C1 segment of cervical spinal cord (tissue), 14 donors: Measurements from ENCODE around the gene PKHD1.

Experiments used
- DNase-seq, 14 donors: peaks; one replicate each; lab custom pipeline; 2025; lab: John Stamatoyannopoulos, UW

Gene PKHD1

DNA sequence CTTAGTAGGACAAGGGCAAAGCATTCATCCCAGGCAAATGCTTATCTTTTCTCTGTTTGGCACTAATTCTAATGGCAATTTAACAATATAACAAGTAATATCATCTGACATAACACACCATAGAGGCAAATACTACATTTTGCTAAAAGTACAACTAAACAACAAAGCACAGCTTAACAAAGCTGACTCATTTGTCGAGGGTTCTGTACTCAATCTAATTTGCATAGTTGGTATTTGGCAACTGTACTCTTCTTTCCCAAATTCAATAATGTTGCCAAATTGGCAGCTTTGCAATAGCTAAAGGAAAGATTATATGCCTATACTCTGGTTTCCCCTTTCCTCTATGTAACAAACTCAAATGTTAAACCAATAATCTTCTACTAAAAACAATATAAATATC is 461.0 kb downstream of the PKHD1 start:
- DNase-seq, result no peak

DNA sequence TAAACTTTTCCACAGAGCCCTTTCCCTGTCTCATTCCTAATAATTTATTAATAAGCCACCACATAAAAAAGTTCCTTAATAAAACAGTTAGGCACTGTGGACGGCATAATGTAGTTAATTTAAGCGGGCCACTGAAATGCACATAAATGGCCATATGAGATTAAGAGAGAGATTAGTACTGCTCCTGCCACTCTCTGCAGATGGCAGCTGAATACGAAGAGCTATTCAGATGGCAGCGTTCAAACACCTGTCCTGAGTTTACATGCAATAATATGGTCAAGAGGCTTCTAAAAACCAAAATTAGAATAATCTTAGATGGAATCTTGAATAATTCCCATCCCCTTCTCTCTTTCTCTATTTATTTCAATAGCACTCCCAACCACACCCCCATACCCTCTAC is 461.8 kb downstream of the PKHD1 start:
- no peak for DNase-seq

- no peak for DNase-seq
These were observed 466.4 kb downstream of the PKHD1 start for GRCh38 chr6:51620971-51621370.

- DNase-seq, result no peak
These were observed 468.2 kb downstream of the PKHD1 start for GRCh38 chr6:51619042-51619799.

DNA sequence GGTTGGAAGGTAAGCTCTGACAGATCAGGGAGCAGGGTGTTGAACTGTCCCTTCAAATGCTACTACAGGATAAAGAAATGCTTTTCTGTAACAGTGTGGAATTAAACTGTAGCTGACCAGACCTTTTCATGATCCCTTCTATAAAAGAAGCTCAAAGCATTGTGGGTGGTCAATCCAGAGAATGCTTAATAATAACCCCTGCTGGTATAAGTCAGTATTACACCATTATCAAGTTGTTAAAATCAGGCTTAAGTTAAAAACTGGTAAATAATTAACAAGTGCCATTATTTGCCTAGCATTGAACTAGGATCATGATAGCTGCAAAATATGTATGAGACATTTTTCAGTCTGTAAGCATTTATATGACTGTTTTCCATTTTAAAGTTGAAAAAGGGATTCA is 468.9 kb downstream of the PKHD1 start:
- DNase-seq, result no peak

DNA sequence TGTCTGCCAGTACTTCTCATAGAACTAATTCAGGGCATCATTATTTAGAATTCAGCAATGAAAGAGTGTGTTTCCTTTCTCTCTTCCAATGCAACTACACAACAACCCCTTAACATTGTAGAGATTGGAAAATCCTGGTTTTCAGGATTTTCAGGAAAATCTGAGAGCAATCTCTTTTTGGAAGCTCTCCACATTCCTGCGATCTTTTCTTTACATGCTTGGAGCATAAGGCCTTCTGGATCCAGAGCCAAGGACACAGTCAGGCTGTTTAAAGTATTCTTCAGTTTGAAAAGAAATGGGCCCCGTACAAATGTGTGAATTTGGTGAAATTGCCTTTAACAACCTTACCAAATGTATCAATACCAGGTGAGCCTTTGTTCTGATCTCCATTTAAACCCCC is 469.7 kb downstream of the PKHD1 start:
- DNase-seq, result no peak

GRCh38 chr6:51616243-51616642 is 471.2 kb downstream of the PKHD1 start:
- no peak for DNase-seq

- no peak for DNase-seq
These were observed 472.7 kb downstream of the PKHD1 start for GRCh38 chr6:51614725-51615124.

GRCh38 chr6:51613558-51613957 is 473.9 kb downstream of the PKHD1 start:
- no peak for DNase-seq

GRCh38 chr6:51608932-51609331 is 478.5 kb downstream of the PKHD1 start:
- no peak for DNase-seq

DNA sequence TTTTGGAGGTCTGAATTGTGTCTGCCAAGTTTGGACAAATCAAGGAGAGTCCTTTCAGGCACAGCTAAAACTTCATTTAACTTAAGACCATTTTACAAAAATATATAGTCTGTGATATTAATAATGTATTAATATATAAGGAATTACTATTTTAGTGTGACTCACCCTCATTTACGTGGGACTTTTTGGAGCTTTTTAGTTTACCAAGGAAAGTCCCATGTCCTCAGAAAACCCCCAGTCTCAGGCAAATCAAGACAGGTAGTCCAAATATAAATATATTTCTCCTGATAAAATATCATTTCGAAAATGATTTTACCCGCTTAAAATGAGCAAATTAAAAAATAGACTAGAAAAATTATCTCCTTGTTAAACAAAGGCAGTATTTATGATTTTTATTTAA is 479.0 kb downstream of the PKHD1 start:
- no peak for DNase-seq

DNA sequence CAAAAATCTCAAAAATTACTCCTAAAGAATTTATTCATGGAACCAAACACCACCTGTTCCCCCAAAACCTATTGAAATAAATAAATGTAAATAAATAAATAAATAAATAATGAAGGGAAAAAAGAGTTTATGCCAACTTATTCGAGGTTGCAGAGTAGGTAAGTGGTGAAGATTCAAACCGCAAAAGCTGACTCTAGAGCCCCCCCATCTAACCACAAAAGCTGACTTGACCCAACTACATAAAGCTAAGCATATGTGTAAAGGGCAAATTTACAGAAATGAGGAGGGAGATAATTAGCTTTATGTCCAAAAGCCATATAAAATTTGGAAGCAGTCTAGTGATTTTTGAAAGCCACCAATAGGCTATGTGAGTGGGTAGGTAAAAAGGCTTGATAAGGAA is 486.9 kb downstream of the PKHD1 start:
- no peak for DNase-seq

DNA sequence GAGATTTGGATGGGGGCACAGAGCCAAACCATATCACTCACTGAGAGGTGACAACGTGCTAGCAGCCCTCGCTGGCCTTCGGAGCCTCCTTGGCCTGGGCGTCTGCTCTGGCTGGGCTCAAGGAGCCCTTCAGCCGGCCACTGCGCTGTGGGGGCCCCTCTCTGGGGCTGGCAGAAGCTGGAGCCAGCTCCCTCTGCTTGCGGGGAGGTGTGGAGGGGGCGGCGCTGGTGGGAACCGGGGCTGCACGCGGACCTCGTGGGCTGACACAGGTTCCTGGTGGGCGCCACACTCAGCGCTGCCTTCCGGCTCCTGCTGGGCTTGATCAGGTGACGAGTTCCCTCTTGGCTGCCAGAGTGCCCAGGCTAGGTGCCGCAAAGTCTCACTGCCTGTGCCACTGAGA is 489.2 kb downstream of the PKHD1 start:
- no peak for DNase-seq

GRCh38 chr6:51594981-51595380 is 492.4 kb downstream of the PKHD1 start:
- no peak for DNase-seq

GRCh38 chr6:51585264-51585663 is 502.1 kb downstream of the PKHD1 start:
- DNase-seq, result no peak

GRCh38 chr6:51584163-51584562 is 503.2 kb downstream of the PKHD1 start:
- no peak for DNase-seq

- no peak for DNase-seq
These were observed 508.4 kb downstream of the PKHD1 start for GRCh38 chr6:51578994-51579393.

DNA sequence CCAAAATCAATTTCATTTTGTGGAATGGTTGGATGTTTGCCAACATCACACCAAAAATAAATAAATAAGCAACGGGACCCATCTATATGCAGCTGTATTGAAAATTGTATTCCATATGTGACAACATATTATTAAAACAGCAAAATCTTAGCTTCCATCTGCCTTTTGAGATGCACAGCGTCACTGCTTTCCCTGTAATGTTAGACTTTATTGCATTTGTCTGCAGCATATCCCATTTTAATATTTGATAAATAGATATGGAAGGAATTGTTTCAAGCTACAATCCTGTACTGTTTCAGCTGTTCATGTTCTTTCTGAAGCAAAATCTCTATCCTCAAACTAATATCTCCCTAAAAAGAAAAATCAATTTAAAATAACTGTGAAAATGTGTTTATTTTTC is 509.1 kb downstream of the PKHD1 start:
- DNase-seq, result no peak

DNA sequence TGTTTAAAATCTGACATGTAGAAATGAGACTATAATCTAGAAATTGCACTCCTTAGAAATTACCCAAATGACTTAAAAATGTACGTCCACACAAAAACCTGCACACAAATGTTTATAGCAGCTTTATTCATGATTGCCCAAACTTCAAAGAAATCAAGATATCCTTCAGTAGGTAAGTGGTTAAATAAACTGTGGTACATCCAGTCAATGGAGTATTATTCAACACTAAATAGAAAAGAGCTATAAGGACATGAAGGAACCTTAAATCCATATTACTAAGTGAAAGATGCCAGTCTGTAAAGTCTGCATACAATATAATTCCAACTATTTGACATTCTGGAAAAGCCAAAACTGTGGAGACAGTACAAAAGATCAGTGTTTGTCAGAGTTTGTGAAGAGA is 513.4 kb downstream of the PKHD1 start:
- DNase-seq, result no peak

DNA sequence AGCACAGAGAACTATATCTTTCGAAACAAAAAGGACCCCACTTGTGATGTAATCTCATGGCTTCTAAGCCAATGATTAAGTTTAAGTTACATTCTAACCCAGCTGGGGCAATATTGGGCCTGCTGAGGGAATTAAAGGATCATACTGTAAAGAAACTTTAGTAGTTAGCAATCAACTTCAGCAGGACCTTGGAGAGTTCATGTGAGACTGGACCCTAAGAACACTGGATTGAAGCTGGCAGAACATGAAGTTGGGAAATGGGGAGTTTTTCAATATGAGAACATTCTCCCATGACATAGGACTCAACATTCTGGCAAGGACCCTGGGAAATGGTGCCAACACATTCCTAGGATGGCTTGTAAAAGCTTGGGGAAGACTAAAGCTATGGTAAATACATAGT is 516.2 kb downstream of the PKHD1 start:
- DNase-seq, result no peak

- DNase-seq, result no peak
These were observed 517.1 kb downstream of the PKHD1 start for GRCh38 chr6:51570168-51570921.

DNA sequence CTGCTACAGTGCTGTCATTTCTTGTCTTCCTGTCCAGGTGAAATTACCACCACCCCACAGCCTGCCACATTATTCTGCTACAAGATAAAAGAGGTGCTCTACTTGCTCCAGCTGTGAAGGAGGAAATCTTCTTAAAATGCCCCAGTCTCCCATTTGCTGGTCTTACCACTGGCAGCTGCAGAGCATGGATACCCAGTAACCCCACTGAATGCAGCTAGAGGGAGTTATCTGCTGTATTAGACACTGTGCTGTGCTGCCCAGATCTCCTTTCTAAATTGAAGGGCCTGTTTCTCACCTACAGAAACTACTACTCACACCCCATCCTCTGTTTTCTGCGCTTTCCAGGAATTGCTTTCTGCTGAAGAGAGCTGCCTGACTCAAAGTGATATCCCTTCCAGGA is 517.8 kb downstream of the PKHD1 start:
- DNase-seq, result no peak

- DNase-seq, result no peak
These were observed 518.6 kb downstream of the PKHD1 start for GRCh38 chr6:51568771-51569170.
